HepG2 (cell line): ENCODE measurements around the gene ANKZF1. TPM values are rescaled to one million over a fixed set of nuclear protein-coding genes. Genes with fewer than 3 reads are reported as not detected.

ENCODE experiments used
- EP300 ChIP-seq, 3 experiments: sonication (generic) in 1 of 3; formaldehyde crosslinking in 1 of 3; IDR thresholded peaks; 2 replicates each; pipeline versions ENCODE4 v1.5.1 to v1.6.1; 2011 to 2020; ENCODE audit warnings: low read depth in 2 of 3, low read length in 2 of 3, borderline replicate concordance in 1 of 3, improper control_type of control experiment in 1 of 3, mild to moderate bottlenecking in 1 of 3, missing genetic modification reagents in 1 of 3, moderate library complexity in 1 of 3
- ETV6 ChIP-seq: sonication (generic); formaldehyde crosslinking; conservative IDR thresholded peaks from 2 replicates; pipeline ENCODE4 v1.4.0; 2020; ENCODE audit warnings: missing genetic modification reagents
- GATAD1 ChIP-seq: IDR thresholded peaks from 2 replicates; pipeline ENCODE4 v1.6.1; 2016; ENCODE audit warnings: missing genetic modification reagents, missing compliant biosample characterization
- HMG20B ChIP-seq: conservative IDR thresholded peaks from 2 replicates; pipeline ENCODE4 v1.6.1; 2016; ENCODE audit warnings: missing genetic modification reagents, missing compliant biosample characterization
- HNF4A ChIP-seq: sonication (generic); formaldehyde crosslinking; IDR thresholded peaks from 2 replicates; pipeline ENCODE4 v1.4.0; 2020; ENCODE audit warnings: missing genetic modification reagents
- HNRNPH1 ChIP-seq: fragments of 200-400 bp; formaldehyde crosslinking; optimal IDR thresholded peaks from 2 replicates; pipeline ENCODE3; 2017; ENCODE audit warnings: mild to moderate bottlenecking, low read depth, low read length
- HOXA7 ChIP-seq: sonication (generic); formaldehyde crosslinking; IDR thresholded peaks from 2 replicates; pipeline ENCODE4 v1.8.1; 2022; ENCODE audit warnings: mild to moderate bottlenecking, missing genetic modification reagents, moderate library complexity
- NCOA2 ChIP-seq: sonication (generic); formaldehyde crosslinking; IDR thresholded peaks from 2 replicates; pipeline ENCODE4 v1.8.0; 2022; ENCODE audit warnings: inconsistent platforms
- POLR2AphosphoS5 ChIP-seq: IDR thresholded peaks from 2 replicates; pipeline ENCODE4 v1.6.1; 2012; ENCODE audit warnings: low read depth, low read length
- RBAK ChIP-seq: sonication (generic); formaldehyde crosslinking; IDR thresholded peaks from 2 replicates; pipeline ENCODE4 v1.5.1; 2020; ENCODE audit warnings: mild to moderate bottlenecking, missing genetic modification reagents
- SRSF9 ChIP-seq: fragments of 200-400 bp; formaldehyde crosslinking; IDR thresholded peaks from 2 replicates; pipeline ENCODE4 v1.6.1; 2018; ENCODE audit warnings: borderline replicate concordance, mild to moderate bottlenecking, low read depth, low read length; ENCODE audit not compliant: insufficient read depth, poor library complexity, severe bottlenecking
- ZNF44 ChIP-seq: sonication (generic); formaldehyde crosslinking; IDR thresholded peaks from 2 replicates; pipeline ENCODE4 v1.5.1; 2020; ENCODE audit warnings: mild to moderate bottlenecking, missing genetic modification reagents
- ZNF557 ChIP-seq: sonication (generic); formaldehyde crosslinking; IDR thresholded peaks from 2 replicates; pipeline ENCODE4 v1.4.0; 2020; ENCODE audit warnings: missing genetic modification reagents
- ZNF567 ChIP-seq: sonication (generic); formaldehyde crosslinking; IDR thresholded peaks from 2 replicates; pipeline ENCODE4 v1.8.1; 2023; ENCODE audit warnings: mild to moderate bottlenecking, missing genetic modification reagents, borderline replicate concordance
- ZNF570 ChIP-seq: sonication (generic); formaldehyde crosslinking; IDR thresholded peaks from 2 replicates; pipeline ENCODE4 v1.4.0; 2020; ENCODE audit warnings: mild to moderate bottlenecking, missing genetic modification reagents, borderline replicate concordance
- ZNF737 ChIP-seq: sonication (generic); formaldehyde crosslinking; IDR thresholded peaks from 2 replicates; pipeline ENCODE4 v1.5.0; 2020; ENCODE audit warnings: missing genetic modification reagents, mild to moderate bottlenecking, borderline replicate concordance
- ZNF776 ChIP-seq: sonication (generic); formaldehyde crosslinking; IDR thresholded peaks from 2 replicates; pipeline ENCODE4 v1.4.0; 2020; ENCODE audit warnings: mild to moderate bottlenecking, missing genetic modification reagents
- ZNF790 ChIP-seq: sonication (generic); formaldehyde crosslinking; IDR thresholded peaks from 2 replicates; pipeline ENCODE4 v1.8.0; 2022; ENCODE audit warnings: missing genetic modification reagents, mild to moderate bottlenecking, borderline replicate concordance
- ZNF850 ChIP-seq: sonication (generic); formaldehyde crosslinking; conservative IDR thresholded peaks from 2 replicates; pipeline ENCODE4 v1.9.0; 2021; ENCODE audit warnings: mild to moderate bottlenecking, missing genetic modification reagents
- polyA plus RNA-seq, 8 experiments: library from polyadenylated mRNA; depleted of rRNA in 3 of 8; stranded (reverse) in 7 of 8; unstranded in 1 of 8; fragments of >200 nt; fragmentation: Illumina TruSeq in 4 of 8; extraction: Trizol in 4 of 8; gene quantifications; 2 replicates each; pipeline versions ENCODE4 v1.2.1 to v1.2.3, GENCODE V29; 2011 to 2016; ENCODE audit warnings: low read depth in 4 of 8, missing spikeins in 1 of 8, mixed read lengths in 1 of 8; ENCODE audit not compliant: insufficient read depth in 1 of 8
- total RNA-seq, 5 experiments: library from RNA; depleted of rRNA; stranded (reverse); fragments of >200 nt; fragmentation: Illumina TruSeq; extraction: Trizol; gene quantifications; 2 replicates each; pipeline ENCODE4 v1.2.3, GENCODE V29; 2016; ENCODE audit warnings: low read depth in 1 of 5
- TF ChIP-seq, protein P1 (sequence below): sonication (generic); formaldehyde crosslinking; IDR thresholded peaks from 2 replicates; pipeline ENCODE4 v1.4.0; 2020; ENCODE audit warnings: missing genetic modification reagents, low read depth, mild to moderate bottlenecking, borderline replicate concordance
- TF ChIP-seq, protein P2 (sequence below): sonication (generic); formaldehyde crosslinking; IDR thresholded peaks from 2 replicates; pipeline ENCODE4 v1.4.0; 2020; ENCODE audit warnings: mild to moderate bottlenecking, missing genetic modification reagents

The ANKZF1 gene
- total and polyA plus RNA-seq, 2 of the 13 experiments (the other 11 are each of a cell fraction or from before 2014, with no cell fraction given), result 25.3 to 128 TPM

- TF ChIP-seq HNRNPH1 (no peak), ZNF557 (peak; percentile 39; the same call in 1 of the 2 replicates), ZNF776 (CRISPR knock-in tag) (no peak), ZNF567 (CRISPR knock-in tag) (0 out of 2 replicates have a peak, but pooled peaks have one; percentile 1), ZNF44 (CRISPR knock-in tag) (peak; percentile 94), HMG20B (peak; percentile 54; the same call in 1 of the 2 replicates), ZNF790 (CRISPR knock-in tag) (peak; percentile 76; the same call in 1 of the 2 replicates), ZNF570 (no peak), POLR2AphosphoS5 (peak; percentile 97), ETV6 (CRISPR knock-in tag) (peak; percentile 26; the same call in 1 of the 2 replicates), HNF4A (CRISPR knock-in tag) (no peak; the same call in 1 of the 2 replicates), ZNF737 (no peak), ZNF850 (CRISPR knock-in tag) (0 out of 2 replicates have a peak, but pooled peaks have one; percentile 38), HOXA7 (CRISPR knock-in tag) (no peak), GATAD1 (CRISPR knock-in tag) (peak; percentile 95), SRSF9 (no peak), RBAK (CRISPR knock-in tag) (no peak), NCOA2 (CRISPR knock-in tag) (no peak), EP300 (IDR thresholded peaks at IDR 0.05; ENCODE audit: low read depth in 2 of 2, low read length in 2 of 2) (peak; percentile 20 to 21; a peak in 3 of 4 replicates), EP300 (CRISPR knock-in tag; IDR thresholded peaks at IDR 0.05; ENCODE audit: borderline replicate concordance) (no peak)
- TF ChIP-seq, protein P1, sequence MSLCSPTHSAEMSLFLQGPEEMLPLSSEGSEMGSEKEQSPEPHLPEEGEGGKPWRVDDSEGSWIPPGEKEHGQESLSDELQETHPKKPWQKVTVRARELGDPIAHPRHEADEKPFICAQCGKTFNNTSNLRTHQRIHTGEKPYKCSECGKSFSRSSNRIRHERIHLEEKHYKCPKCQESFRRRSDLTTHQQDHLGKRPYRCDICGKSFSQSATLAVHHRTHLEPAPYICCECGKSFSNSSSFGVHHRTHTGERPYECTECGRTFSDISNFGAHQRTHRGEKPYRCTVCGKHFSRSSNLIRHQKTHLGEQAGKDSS (CRISPR knock-in tag), result no peak; the same call in 1 of the 2 replicates
- TF ChIP-seq, protein P2, sequence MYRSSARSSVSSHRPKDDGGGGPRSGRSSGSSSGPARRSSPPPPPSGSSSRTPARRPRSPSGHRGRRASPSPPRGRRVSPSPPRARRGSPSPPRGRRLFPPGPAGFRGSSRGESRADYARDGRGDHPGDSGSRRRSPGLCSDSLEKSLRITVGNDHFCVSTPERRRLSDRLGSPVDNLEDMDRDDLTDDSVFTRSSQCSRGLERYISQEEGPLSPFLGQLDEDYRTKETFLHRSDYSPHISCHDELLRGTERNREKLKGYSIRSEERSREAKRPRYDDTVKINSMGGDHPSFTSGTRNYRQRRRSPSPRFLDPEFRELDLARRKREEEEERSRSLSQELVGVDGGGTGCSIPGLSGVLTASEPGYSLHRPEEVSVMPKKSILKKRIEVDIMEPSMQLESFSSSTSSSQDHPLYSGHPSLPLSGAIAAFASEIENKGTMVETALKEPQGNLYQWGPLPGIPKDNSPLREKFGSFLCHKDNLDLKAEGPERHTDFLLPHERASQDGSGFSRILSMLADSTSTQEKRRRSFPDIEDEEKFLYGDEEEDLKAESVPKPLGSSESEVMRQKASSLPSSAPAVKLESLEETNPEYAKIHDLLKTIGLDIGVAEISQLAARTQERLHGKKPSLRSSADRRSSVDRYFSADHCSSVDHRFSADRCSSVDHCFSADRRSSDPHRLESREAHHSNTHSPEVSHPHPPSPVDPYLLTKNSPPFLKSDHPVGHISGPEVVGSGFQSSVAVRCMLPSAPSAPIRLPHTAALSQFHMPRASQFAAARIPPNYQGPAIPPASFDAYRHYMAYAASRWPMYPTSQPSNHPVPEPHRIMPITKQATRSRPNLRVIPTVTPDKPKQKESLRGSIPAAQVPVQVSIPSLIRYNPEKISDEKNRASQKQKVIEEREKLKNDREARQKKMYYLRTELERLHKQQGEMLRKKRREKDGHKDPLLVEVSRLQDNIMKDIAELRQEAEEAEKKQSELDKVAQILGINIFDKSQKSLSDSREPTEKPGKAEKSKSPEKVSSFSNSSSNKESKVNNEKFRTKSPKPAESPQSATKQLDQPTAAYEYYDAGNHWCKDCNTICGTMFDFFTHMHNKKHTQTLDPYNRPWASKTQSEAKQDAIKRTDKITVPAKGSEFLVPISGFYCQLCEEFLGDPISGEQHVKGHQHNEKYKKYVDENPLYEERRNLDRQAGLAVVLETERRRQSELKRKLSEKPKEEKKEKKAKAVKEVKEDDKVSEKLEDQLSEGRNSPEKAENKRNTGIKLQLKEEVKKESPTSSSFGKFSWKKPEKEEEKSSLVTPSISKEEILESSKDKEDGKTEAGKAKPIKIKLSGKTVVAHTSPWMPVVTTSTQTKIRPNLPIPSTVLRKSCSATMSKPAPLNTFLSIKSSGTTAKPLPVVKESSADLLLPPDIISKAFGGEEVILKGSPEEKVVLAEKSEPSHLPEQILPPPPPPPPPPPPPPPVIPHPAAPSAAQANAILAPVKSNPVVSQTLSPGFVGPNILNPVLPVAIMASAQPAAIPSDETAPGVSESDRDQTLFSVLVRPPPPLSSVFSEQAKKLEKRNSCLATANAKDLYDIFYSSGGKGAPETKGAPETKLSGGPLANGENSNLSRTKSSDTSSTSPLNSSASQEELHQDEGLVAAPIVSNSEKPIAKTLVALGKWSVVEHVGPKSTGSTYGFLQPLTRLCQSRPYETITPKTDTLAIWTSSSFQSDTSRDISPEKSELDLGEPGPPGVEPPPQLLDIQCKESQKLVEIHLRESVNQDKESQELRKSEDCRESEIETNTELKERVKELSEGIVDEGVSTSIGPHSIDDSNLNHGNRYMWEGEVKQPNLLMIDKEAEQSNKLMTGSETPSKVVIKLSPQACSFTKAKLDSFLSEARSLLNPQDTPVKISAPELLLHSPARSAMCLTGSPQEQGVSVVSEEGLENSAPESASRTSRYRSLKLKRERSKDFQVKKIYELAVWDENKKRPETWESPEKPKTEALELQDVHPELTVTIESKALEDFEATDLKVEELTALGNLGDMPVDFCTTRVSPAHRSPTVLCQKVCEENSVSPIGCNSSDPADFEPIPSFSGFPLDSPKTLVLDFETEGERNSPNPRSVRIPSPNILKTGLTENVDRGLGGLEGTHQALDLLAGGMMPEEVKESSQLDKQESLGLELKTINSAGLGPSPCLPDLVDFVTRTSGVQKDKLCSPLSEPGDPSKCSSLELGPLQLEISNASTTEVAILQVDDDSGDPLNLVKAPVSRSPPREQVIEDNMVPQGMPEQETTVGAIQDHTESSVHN, result no peak; the same call in 1 of the 2 replicates
Observed at GRCh38 chr2:219229305-219230058, at the start of gene ANKZF1, which contains the start of gene ATG9A (continued).
